ENCODE results near the gene SYNGR2.

The SYNGR2 gene, protein sequence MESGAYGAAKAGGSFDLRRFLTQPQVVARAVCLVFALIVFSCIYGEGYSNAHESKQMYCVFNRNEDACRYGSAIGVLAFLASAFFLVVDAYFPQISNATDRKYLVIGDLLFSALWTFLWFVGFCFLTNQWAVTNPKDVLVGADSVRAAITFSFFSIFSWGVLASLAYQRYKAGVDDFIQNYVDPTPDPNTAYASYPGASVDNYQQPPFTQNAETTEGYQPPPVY

DNA sequence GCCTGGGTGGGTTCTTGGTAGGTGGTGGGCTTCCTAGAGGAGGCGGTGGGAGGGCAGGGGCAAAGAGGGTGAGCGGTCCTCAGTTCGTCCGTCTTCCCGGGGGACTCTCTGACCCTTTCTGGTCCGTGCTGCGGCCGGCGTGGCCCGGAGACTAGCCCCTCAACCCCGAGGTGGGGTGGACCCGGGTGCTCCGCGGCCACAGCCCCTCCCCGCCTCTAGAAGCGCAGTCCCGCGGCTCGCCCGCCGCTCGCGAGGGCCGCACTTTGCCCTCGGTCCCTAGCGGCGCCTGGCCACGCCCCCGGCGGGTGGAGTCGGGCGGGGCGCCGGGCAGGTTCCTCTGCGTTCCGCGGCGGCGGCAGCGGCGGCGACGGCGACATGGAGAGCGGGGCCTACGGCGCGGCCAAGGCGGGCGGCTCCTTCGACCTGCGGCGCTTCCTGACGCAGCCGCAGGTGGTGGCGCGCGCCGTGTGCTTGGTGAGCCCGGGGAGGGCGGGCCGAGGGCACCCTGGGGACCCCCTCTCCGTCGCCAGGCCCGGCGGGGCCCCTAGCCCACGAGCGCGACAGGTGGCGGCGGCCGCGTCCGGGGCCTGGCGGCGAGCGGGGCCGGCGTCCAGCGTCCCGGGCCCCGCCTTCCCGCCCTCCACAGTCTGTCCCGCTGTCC, at the start of gene SYNGR2:
Gene SYNGR2 (plus strand): TSS at position 340 of the 661 bp plus-strand sequence. CDS start 36 bp downstream, at position 376.
- DNase-seq (ENCODE audit: low read depth): peak; percentile 75

DNA sequence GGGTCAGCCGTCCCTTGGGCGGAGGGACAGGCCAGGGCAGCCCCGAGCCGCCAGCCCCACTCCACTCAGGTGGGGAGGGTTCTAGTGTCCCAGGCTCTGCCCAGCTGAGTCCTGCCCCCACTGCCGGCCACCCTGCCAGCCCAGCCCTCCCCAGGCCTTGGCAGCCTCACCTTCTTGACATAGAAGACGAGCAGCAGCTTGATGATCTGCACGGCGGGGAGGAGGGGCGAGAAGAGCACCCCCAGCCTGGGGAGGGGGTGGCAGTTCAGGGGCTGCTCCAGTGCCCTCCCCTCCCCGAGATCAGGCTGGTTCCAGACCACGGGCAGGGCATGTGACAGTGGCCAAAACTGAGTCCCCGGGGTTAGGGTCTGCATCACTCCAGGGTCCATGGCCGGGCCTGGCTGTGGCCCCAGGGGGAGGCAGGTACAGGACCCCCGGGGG, 49.6 kb upstream of the SYNGR2 start:
- DNase-seq (ENCODE audit: low read depth): no peak

DNA sequence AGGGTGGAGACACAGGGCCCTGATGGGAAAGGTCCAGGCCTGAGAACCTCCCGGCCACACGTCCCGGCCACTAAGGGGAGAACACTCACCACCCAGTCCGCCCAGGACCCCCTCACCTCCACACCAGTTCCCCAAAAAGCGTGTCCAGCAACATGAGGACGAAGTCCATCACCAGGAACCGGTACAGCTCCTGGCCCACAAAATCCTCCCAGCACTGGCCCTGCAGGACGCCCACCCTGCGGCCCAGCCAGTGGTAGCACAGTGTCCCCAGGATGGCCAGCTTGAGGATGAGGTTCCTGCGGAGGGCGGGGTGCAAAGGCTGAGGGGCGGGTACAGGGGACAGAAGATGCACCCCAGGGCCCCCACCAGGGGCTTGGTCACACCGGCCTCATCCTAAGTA, 47.8 kb upstream of the SYNGR2 start:
- no peak for DNase-seq (ENCODE audit: low read depth)

DNA sequence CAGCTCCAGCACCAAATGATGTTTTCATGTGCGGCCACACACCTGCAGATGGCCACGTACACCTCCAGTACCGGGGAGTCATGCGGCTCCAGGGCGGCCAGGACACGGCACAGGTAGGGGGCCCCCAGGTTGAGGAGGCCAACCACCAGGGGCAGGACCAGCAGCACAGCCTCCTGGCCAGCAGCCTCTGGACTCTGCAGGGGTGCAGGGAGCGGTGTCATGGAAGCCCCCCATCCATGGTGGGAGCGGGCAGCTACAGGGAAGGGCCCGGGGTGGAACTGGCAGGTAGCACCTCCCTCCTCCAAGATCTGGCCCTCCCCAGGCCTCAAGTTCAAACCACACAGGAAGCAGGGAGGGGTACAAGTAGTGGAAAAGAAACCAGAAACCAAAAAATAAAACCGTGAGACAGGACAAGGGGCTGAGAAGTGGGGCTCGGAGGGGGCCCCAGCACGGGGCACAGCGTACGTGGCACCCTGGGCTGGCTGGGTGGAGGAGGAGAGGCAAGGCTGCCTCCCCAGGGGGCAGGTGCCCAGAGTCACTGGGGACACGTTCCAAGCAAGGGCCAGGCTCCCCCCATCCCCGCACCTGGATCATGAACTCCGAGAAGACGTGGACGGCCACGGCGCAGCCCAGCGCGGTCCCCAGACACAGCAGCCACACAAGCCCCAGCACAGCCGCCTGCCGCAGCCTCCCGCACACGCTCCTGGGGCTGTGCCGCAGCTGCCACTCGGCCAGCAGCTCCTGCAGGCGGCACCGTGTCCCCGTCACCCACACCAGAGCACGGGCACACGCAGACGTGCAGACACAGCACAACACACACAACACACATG, 47.2 kb upstream of the SYNGR2 start:
- DNase-seq (ENCODE audit: low read depth): no peak

DNA sequence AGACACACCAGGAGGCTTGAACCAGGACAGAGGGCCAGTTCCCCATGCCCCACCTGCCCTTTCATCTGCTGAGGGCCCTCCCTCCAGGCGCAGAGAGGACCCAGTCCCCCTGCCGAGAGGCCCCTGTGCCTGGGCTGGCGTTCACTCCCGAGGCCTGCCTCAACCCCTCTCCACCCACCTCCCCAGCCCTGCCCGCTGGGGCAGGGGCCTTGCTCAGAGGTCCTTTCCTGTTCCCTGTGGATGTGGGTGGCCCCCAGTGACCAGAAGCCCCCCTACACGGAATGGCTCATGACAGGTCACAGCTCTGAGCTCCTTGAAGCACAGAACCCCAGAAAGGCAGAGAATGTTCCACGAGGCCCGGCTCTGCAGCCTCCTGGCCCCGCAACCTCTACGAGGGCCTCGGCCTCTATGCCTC, 46.6 kb upstream of the SYNGR2 start:
- DNase-seq (ENCODE audit: low read depth): no peak

DNA sequence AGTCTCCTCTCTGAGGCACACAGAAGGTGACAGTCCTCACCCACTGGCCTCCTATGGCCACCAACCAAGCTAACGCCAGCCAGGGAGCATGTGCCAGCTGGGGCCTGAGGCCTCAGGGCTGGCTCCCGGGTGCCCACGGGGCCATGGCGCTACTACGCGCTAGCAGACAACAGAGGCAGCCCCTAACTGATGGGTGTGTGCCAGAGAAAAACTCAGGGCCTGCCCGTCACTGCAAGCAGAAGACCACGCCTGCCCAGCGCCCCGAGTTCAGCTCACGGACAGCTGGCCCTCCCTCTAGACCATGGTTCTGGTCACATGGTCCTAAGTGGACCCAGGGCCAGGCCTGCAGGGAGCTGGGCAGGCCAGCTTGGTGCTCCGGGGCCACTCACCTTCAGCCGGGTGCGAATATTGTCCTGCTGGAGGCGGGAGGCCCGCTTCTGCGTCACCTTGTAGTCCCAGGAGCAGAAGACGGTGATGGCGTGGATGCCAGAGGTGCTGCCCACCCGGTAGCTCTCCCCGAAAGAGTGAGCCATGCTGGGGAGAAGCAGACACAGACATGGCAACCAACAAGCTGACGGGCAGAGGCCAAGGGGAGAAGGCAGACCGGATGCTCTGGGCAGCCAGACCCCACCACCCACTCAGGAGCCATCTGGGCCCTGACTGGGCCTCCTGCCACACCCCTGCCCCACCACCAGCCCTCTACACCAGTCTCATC, 46.0 kb upstream of the SYNGR2 start:
- DNase-seq (ENCODE audit: low read depth): no peak

DNA sequence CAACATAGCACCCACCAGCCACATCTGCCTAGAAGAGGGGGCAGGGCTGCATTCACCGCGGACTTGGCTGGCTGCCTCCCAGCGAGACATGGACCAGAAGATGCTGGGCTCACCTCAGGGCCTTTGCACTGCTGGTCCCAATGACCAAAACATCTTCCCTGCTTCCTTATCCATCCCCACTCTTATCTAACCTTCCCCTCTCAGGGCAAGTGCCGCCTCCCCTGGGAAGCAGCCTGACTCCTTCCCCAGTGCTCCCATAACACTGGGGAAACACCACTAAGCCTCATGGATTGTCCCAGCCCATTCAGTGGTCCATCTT, 45.5 kb upstream of the SYNGR2 start:
- no peak for DNase-seq (ENCODE audit: low read depth)

DNA sequence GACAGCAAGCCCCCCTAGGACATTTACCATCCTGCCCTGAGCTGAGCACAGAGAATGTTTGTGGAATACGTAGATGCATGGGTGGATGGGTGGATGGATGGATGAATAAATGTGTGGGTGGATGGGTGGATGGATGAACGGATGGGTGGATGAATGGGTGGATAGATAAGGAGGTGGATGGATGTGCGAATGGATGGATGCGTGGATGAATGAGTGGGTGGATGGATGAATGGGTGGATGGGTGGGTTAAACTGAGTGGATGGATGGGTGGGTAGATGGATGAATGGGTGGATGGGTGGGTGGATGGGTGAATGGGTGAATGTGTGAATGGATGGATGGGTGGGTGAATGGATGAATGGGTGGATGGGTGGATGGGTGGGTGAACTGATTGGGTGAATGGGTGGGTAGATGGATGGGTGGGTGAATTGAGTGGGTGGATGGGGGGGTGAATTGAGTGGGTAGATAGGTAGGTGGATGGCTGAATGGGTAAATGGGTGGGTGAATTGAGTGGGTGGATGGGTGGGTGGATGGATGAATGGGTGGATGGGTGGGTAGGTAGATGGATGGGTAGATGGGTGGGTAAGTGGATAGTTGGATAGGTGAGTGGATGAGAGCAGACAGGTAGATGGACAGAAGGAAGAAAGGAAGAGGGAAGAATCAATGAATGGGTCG, 45.0 kb upstream of the SYNGR2 start:
- DNase-seq (ENCODE audit: low read depth): no peak

DNA sequence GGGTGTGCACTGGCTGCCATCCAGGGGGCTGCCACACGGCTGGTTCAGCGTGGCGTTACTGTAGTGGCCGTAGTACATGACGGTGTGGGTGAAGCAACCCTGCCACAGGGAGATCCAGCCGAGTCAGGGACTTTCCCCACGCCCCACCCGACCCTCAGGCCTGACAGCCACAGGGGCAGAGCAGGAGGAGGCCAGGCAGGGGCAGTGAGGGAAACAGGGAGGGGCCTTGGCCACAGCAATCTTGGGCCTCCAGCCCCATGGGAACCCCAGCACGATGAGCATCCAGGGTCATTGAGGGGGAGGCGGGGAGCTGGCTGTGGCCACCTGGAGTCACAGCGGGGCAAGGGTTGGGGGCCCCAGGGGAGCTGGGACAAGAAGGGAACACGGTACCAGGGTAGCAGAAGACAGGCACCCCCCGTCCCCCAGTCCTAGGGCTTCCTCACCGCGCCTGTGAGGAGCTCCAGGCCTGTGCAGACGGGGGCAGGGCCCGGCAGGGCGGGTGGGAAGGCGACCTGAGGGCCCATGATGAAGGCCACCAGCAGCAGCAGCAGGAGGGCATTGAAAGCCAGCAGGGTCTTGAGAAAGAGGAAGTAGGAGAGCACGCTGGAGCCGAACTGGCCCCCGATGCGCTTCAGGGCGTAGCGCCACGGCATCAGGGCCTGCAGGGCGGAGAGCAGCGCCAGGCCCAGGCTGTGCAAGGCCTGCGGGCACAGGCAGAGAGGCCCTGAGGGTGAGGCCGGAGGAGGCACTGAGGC, 44.1 kb upstream of the SYNGR2 start:
- DNase-seq (ENCODE audit: low read depth): no peak

DNA sequence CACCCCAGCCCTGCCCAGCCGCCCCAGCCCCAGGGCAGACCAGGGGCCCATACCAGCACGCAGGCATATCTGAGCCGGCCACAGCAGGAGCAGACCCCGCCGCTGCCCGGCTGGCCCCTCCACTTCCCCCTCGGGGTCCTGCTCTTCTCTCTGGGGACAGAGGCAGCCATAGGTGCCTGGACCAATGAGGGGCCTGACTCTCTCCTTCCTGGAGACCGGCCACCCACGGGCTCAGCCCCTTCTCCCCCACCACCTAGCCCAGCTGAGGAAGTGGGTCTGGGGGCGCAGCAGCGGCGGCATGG, 43.6 kb upstream of the SYNGR2 start:
- DNase-seq (ENCODE audit: low read depth): no peak

DNA sequence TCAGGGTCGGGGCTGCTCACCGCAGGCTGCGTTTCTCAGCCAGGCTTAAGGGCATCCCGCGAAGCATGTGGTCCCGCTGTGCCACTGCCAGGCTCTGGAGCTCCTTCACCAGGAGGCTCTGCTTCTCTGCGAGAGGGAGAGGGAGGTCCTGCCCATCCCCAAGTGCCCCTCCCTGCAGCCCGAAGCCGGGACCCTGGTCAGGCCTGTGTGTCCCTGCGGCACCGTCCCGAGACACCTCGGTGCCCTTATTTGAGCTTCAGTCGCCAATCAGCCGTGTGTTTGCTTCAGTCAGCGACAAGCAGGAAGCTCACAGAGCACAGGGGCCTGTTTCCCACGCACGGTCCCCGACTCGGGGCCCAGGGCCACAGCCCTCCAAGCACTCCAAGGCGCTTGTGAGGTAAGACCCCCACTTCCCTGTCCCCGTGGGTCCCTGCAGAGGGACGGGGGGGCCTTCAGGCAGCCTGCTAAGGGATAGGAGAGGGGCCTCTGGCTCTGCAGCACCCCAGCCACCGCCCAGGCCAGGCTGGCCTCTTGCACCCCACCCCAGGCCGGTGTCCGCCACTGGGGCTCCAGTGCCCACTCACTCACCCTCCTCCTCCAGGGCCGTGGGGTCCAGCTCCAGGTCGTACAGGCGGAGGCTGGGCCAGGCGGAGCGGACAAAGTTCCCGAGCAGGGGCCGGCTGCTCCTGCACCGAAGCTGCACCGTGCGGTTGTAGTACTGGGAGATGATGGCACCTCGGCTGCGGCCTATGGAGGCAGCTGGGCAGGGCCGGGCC, 43.1 kb upstream of the SYNGR2 start:
- no peak for DNase-seq (ENCODE audit: low read depth)

DNA sequence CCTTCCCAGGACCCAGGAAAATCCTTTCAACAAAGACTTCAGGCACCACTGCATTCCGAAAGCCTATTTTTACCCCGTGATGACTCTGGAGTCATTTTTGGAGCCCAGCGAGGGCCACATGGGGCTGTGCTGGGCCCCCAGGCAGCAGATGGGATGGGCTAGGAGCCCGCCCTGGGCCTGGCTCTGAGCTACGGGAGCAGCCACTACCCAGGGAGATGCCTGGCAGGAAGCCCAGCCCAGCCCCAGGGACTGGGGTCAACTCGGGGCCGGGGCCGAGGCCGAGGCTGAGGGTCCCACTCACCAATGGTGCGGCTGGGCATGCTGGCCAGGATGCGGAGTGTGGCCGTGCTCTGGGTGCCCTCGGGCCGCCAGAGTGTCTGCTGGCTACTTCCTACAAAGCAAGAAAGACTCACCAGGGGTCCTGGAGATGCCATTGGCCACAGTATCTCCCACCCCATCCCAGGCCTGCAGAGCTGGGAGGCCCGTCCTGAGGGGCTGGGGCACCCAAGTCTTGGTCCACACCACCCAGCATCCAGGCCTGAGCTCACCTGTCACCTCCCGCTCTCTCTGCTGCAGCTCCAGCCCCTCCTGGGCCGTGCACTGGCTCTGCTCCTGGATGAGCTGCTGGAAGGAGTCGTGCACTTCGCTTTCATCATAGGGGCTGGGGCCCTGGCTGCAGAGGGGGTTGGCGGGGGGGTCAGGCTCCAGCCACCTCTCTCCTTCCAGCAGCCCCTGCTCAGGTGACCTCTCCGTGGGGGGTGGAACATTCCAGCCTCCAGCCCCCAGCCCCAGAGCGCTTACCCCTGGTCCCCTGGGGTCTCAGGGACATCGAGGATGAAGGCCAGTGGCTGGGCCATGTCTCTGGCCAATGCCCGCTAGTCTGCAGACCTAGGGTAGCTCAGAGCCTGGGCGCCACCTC, 42.1 kb upstream of the SYNGR2 start:
- no peak for DNase-seq (ENCODE audit: low read depth)

DNA sequence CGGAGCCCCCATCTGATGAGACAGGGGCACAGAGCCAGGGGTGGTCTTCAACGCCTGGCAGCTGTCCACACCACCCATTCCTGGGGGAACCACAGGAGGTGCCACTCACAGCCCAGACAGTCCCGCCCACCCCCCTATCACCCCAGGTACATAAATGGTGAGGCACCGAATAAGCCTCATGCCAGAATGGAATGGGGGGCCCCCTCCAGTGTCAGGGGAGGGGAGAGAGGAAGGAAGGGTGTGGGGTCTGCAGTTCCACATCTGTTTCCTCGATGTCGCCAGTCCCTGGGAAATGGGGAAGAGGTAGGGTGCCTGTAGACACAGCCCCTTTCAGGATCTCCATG, 41.5 kb upstream of the SYNGR2 start:
- no peak for DNase-seq (ENCODE audit: low read depth)

DNA sequence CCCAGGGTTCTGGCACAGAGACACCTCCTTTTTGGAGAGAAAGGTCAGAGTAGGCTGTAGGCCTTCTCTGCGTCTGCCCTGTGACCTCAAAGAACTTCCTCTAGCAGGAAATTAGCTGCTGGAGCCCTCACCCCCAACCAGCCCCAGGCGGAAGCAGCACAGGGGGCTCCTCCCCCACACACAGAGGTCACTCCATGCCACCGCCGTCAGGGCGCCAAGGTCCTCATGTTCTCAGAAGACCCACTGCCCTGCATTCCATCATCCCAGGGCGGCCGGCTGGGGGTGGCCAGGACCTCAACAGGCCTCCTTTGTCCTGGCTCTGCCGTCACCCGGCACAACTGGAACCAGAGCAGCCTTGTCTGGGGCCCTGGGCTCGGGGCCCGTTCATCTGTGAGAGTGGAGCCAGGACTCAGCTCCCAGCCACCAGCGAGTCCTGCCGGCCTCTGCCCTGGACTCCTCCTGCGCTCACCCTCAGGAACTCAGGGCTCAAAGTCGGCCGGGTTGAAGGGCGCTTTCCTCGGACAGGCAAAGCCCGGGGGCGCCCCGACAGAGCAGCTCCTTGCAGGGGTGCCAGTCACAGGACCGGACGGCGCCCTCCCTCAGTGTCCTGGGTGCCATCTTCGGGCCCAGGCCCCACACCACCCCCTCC, 41.0 kb upstream of the SYNGR2 start:
- no peak for DNase-seq (ENCODE audit: low read depth)

DNA sequence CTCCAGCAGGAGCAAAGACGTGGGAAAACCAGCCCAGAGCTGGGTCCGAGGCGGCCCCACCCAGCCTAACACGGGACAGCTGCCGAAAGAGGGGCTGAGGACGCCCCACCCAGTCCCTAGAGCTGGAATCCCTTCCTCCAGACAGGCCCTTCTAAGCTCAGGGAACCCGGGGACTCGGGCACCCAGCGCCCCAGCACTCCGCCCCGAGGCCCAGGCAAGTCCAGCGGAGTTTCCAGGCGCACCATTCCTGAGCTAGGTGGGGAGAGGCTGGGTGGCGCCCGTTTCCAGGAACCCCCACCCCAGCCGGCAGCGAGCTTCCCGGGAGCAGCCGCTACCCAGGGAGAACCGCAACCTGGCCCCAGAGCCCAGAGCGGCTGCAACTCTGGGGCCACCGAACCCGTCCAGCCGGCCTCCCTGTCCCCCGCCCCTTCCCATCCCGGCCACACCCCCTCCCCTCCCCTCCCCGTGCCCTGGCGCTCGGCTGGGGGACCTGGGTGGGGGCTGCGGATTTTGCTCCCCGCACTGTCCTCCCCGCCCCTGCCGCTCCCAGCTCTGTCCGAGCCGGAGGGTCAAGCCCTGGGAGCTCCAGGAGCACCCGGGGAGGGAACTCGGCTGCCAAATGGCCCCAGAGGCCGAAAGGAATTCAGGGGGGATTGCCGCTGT, 40.4 kb upstream of the SYNGR2 start:
- no peak for DNase-seq (ENCODE audit: low read depth)

DNA sequence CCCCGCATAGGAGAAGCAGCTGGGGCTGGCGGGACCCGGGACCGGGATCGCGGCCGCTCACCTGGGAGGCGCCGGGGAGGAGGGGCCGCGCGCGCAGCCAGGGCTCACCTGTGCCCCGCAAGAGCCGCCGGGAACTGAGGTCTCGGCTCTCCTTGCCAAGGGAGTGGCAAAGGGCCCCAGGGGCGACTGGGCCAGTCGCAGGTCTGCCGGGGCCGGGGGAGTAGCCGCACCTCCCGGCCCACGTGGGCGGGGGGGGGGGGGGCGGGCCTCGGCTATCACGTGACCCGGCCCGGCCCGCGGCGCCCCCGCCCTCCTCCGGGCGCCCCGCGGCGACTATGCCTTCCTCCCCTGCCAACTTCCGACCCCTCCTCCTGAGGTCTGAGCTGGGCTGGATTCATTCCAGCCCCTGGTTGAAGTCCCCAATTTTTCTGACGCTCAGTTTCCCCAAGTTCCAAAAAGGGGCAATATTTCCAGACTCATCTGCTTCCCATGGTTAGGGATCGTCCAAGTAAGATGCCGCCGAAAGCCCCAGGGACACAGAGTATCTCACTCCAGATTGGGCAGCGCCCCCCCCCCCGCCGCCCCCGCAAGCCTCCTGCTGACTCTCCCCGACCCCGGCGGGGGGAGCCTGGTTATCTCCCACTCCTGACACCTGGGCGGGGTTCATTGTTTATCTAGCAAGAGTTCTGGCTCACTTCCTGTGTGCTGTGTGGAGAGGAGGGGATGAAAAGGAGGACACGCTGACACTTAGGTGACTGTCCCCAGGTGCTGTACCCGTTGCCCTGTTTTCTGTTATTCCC, 39.6 kb upstream of the SYNGR2 start, which contains the start of gene TMC6:
Gene TMC6 (minus strand): TSS at position 205 of the 800 bp plus-strand sequence. CDS start 1,923 bp downstream, outside the sequence.
- peak; percentile 59 for DNase-seq (ENCODE audit: low read depth)

DNA sequence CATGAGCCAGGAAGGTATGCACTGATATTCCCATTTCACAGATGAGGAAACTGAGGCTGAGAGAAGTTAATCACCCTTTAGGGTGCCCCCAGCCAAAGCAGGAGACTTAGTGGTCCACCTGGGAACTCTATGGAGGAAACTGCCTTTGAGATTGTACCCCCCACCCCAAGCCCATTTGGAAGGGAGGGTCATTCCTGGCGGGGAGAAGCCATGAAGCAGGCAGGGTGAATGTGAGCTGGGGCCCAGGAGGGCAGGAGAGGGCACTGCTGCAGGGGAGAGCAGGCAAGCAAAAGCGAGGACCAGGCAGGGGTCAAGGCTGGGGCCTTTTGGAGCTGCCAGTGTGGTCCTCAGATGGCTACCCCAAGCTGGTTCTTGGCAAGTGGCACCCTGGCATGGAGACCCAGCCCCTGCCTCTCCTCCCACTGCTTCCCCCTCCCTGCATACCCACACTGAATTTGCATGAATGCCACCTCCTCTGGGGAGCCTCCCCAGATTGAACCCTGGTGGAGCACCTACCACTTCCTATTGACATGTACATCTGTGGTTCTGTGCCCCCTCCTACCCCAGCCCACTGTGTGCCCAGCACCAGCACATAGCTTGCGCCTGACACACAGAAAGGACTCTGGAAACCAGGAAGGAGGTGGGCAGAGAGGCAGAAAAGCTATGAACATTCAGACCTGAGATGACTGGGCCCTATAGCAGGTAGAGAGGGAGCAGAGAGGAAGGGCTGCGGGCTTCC, 38.9 kb upstream of the SYNGR2 start:
- no peak for DNase-seq (ENCODE audit: low read depth)

Measured in stimulated activated CD8-positive, alpha-beta memory T cell treated with anti-CD3 and anti-CD28 coated beads, Interleukin-12 subunit alpha, Interleukin-12 subunit beta, amount 100 ng/mL, for 4 hours (primary cell).